GM10248 (cell line): ENCODE data around the gene CNTNAP2.
A peak's percentile ranks its signal among the peaks of the same experiment; 100 is the strongest.

Experiments
- CTCF ChIA-PET: fragments of 300-600 bp; sonication (Branson Sonifier 250); formaldehyde crosslinking; extraction: SDS; loops from one replicate; lab custom pipeline; 2021; ENCODE audit warnings: antibody characterized with exemption; lab: Yijun Ruan, JAX
- POLR2A ChIA-PET: fragments of 350-650 bp; sonication (Branson Sonifier 250); formaldehyde crosslinking; extraction: SDS; loops from one replicate; lab custom pipeline; 2020; ENCODE audit warnings: antibody characterized with exemption; lab: Yijun Ruan, JAX
- DNase-seq: peaks from one replicate; pipeline ENCODE4 v3.0.0; 2012; ENCODE audit errors: extremely low spot score
- CTCF ChIP-seq: IDR thresholded peaks from 2 replicates; pipeline ENCODE4 v1.5.1; 2012; ENCODE audit warnings: mild to moderate bottlenecking, low read depth; ENCODE audit errors: extremely low read depth, missing control alignments, control extremely low read depth

The CNTNAP2 gene

GRCh38 chr7:148304083-148304335, 2187.4 kb downstream of the CNTNAP2 start:
- POLR2A ChIA-PET = no interaction called here
- CTCF ChIA-PET = interaction anchor here (1.1 kb wide), 1 partner anchor 12 kb away, joined by 3 read pairs; no protein-coding TSS in a partner anchor
- no peak for DNase-seq
- TF ChIP-seq CTCF = no peak

GRCh38 chr7:148304456-148304855, 2187.9 kb downstream of the CNTNAP2 start:
- no peak for DNase-seq
- ChIA-PET CTCF (interaction anchor here (0.7 to 1.1 kb wide), 3 partner anchors 11 to 17 kb away, joined by 3 read pairs; no protein-coding TSS in a partner anchor), POLR2A (no interaction called here)
- no peak for TF ChIP-seq CTCF

DNA sequence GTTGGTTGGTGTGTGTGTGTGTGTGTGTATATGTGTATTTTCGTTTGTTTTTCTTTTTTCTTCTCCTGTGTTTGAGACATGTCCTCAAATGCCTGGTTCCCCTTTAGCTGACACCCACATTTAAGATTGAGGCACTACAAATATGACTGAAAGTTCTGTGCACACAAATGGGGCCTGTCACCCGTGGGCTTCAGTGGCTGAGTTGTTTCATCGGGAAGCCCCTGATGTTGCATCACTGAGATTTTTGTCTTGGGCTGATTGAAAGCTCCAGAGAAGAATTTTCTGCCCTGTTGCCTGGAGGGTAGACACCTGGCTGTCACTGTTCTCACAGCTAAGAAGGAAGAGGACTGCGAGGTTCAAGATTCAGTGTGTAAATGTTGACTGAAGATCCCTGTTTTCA, 2190.2 kb downstream of the CNTNAP2 start:
- no peak for TF ChIP-seq CTCF
- CTCF ChIA-PET = interaction anchor here (0.8 to 3.0 kb wide), 8 partner anchors 10 to 47 kb away, joined by 3 to 10 read pairs (median 4); no protein-coding TSS in a partner anchor
- DNase-seq = peak; percentile 47
- POLR2A ChIA-PET = no interaction called here

GRCh38 chr7:148318102-148318811, 2201.7 kb downstream of the CNTNAP2 start:
- no peak for DNase-seq
- POLR2A ChIA-PET = no interaction called here
- TF ChIP-seq CTCF = no peak
- CTCF ChIA-PET = interaction anchor here (2.6 kb wide), 1 partner anchor 11 kb away, joined by 10 read pairs; no protein-coding TSS in a partner anchor

GRCh38 chr7:148318838-148319237, 2202.2 kb downstream of the CNTNAP2 start:
- TF ChIP-seq CTCF = no peak
- ChIA-PET POLR2A (no interaction called here), CTCF (interaction anchor here (1.2 to 2.6 kb wide), 2 partner anchors 12 to 26 kb away, joined by 3 to 10 read pairs; no protein-coding TSS in a partner anchor)
- no peak for DNase-seq

DNA sequence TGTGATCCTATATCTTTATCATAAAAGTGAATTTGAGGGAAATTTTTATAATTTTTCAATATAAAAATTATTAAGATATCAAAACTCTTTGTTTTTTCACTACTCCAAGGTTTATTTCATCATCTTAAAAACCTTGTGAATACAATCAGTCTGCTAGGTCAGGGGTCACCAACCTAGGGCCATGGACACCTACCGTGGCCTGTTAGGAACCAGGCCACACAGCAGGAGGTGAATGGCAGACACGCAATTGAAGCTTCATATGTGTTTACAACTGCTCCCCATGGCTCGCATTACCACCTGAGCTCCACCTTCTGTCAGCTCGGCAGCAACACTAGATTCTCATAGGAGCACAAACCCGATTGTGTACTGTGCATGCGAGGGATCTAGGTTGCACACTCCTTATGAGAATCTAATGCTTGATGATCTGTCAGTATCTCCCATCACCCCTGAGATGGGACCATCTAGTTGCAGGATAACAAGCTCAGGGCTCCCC, 2202.8 kb downstream of the CNTNAP2 start:
- ChIA-PET CTCF (interaction anchor here (1.2 to 2.6 kb wide), 2 partner anchors 12 to 27 kb away, joined by 3 to 10 read pairs; no protein-coding TSS in a partner anchor), POLR2A (no interaction called here)
- DNase-seq = no peak
- no peak for TF ChIP-seq CTCF
